ENCODE measurements around the gene NFRKB.

DNA sequence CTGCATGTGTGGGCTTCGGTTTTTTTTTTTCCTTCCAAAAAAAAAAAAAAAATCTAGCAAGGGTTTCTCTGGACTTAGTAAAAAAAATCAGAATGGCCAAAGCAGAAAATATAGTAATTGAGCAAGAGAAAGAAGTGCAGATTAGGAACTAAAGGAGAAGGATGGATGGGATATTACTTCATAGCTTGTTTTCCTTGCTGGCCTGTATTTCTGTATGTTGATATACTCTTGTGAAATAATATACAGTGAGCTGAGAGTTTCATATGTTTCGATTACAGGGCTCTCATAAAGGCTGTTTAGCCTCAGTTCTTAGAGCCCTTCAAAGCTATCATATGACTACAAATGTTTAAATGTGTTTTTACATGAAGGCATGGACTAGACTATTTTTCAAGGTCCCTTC lies 34.3 kb upstream of the NFRKB start:
- TF ChIP-seq, protein P1, sequence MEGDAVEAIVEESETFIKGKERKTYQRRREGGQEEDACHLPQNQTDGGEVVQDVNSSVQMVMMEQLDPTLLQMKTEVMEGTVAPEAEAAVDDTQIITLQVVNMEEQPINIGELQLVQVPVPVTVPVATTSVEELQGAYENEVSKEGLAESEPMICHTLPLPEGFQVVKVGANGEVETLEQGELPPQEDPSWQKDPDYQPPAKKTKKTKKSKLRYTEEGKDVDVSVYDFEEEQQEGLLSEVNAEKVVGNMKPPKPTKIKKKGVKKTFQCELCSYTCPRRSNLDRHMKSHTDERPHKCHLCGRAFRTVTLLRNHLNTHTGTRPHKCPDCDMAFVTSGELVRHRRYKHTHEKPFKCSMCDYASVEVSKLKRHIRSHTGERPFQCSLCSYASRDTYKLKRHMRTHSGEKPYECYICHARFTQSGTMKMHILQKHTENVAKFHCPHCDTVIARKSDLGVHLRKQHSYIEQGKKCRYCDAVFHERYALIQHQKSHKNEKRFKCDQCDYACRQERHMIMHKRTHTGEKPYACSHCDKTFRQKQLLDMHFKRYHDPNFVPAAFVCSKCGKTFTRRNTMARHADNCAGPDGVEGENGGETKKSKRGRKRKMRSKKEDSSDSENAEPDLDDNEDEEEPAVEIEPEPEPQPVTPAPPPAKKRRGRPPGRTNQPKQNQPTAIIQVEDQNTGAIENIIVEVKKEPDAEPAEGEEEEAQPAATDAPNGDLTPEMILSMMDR (IDR thresholded peaks at IDR 0.05; ENCODE audit: borderline replicate concordance, extremely low read depth, low read length, poor library complexity, severe bottlenecking) = no peak
- TF ChIP-seq EZH2 (IDR thresholded peaks at IDR 0.05; ENCODE audit: borderline replicate concordance, low read depth, low read length, severe bottlenecking) = no peak

All from DND-41 (cell line).